8988T (cell line): Measurements from ENCODE around the gene PATJ.
"Not testable (repeated sequence)": the region's sequence is repeated elsewhere in the genome, so short reads cannot be mapped to it uniquely, and the experiment has no call there.

Experiments used
- DNase-seq: peaks from one replicate; pipeline ENCODE4 v3.0.0; 2011

The PATJ gene

DNA sequence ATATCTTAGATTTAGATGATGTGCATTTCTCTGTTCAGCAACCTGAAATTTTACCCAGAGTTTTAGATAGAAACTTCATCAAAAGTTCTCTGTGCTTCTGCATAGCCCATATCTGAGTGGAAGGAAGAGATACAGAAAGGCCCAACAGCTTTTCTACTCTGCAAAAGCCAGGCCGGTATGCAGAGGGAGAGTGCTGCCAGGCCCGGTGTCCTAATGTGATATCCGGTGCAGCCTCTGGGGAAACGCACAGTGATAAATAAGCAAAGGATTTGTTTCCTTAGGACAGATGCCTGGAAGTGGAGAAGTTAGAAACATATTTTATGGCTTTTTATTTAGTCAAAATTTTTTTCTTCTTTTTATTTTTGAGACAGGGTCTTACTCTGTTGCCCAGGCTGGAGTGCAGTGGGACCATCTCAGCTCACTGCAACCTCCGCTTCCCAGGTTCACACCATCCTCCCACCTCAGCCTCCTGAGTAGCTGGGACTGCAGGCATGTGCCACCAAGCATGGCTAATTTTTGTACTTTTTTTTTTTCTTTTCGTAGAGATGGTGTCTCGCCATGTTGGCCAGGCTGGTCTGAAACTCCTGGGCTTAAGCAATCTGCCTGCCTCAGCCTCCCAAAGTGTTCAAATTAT, 145.8 kb downstream of the PATJ start:
- DNase-seq: no peak

DNA sequence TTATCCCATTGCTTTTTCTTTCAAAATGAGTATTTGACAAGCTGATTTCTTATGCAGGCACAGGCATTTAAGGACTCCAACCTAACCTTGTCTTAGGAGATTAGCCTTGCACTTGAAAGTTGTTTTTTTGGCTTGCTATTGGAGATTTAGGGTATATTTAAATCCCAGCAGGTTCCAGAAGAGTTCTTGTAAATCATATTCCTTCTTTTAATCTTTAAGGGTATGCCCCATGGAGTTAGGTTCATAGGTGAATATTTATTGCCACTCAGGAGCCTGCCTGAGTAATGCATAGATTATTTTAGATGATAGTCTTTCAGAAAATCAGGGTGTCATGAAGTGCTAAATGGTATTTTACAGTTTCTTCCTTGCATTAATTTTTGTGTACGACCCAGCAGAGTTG, 146.5 kb downstream of the PATJ start:
- DNase-seq: no peak

DNA sequence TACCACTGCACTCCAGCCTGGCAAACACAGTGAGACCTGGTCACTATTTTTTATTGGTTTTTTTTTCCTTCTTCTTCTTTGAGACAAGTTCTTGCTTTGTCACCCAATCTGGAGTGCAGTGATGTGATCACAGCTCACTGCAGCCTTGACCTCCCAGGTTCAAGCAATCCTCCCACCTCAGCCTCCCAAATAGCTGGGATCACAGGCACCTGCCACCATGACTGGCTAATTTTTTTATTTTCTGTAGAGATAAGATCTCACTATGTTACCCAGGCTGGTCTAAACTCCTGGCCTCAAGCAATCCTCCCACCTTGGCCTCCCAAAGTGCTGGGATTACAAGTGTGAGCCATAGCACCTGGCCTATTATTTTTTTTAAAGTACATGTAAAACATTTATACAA, 148.2 kb downstream of the PATJ start:
- not testable (repeated sequence) for DNase-seq

DNA sequence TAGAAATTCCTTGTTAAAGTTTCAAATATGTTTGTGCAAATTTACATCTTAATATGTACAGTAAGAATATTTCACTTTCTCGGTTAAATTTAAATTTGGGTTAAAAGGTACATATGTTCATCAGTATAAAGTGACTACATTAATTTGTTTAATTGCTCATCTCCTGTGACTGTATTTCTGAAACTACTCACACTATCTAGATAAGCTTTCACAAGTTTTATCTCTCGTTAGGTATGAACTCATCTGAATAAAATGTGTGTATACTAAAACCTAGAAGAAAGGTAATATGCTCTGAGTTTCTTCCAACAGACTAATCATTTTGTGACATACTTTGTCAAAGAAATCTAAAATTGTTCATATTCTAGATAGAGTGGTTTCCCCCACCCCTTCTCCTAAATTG, 150.7 kb downstream of the PATJ start:
- DNase-seq: no peak

DNA sequence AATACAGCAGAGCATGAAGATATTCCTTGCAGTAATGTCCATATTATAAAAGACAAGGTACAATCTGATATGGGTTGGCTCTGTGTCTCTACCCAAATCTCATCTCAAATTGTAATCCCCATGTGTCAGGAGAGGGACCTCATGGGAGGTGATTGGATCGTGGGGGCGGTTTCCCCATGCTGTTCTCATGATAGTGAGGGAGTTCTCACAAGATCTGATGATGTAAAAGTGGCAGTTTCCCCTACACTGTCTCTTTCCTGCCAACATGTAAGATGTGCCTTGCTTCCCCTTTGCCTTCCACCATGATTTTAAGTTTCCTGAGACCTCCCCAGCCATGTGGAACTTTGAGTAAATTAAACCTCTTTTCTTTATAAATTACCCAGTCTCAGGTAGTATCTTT, 152.0 kb downstream of the PATJ start:
- not testable (repeated sequence) for DNase-seq

DNA sequence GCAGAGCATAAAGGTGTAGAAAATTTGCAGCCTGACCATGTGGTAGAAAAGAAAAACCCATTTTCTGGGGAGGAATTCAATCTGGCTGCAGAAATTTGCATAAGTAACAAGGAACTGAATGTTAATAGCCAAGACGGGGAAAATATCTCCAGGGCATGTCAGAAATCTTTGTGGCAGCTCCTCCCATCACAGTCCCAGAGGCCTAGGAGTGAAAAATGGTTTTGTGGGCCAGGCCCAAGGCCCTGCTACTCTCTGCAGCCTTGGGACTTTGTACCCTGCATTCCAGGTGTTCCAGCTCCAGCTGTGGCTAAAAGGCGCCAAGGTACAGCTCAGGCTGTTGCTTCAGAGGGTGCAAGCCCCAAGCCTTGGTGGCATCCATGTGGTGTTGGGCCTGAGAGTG, 152.9 kb downstream of the PATJ start:
- DNase-seq: no peak

DNA sequence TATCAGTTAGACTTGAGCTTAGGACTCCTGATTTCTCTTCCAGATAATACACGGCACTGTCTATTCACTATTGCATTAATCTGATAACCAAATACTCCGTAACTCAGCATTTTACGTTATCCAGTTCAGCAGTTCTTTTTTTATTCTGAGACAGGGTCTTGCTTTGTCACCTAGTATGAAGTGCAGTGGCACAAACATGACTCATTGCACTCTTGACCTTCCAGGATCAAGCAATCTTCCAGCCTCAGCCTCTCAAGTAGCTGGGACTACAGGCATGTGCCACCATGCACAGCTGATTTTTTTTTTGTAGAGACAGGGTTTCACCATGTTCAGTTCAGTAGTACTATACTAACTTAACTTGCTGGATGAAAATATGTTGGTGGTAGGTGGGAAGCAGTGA, 156.4 kb downstream of the PATJ start:
- no peak for DNase-seq

DNA sequence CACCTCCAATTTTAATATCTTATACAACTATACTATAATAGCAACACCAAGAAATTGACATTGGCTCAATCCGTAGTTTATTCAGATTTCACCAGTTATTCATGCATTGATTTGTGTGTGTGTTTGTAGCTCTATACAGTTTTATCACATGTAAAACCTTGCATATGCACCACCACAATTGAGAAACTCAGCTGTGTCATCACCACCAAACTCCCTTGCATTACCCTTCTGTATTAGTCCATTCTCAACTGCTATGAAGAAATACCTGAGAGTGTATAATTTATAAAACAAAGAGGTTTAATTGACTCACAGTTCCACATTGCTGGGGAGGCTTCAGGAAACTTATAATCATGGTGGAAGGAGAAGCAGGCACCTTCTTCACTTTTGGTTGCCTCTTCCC, 162.1 kb downstream of the PATJ start:
- DNase-seq: no peak

DNA sequence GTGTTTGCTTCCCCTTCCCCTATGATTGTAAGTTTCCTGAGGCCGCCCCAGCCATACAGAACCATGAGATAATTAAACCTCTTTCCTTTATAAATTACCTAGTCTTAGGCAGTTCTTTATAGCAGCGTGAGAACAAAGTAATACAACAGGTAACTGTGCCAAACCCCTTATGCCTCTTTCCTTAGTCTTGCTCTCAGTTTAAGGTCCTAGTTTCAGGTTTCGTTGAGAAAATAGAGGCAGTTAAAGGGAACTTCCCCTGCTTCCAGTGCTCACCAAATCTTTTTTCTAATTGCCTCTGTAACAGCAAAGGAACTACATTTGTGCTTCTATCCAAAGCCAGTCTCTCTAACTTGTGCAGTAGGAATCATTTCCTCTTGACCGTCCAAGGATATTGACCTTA, 164.8 kb downstream of the PATJ start:
- no peak for DNase-seq

DNA sequence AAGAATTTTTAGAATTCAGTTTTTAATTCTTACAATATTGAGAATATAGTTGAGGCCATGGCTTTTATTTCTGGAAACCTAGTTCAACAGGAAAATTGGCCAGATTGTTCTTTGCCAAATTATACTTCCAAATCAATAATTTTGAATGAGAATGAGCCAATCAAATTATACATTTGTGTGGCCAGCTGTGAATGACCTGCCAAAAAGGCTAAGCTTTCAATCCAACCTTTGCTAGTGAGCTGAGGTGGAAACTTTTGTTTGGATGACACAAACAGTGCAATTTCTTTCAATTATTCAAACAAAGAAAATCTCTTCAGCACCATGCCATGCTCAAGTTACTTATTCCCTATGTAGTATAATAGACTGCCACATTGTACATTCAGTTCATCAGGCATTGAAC, 167.8 kb downstream of the PATJ start:
- DNase-seq: no peak

DNA sequence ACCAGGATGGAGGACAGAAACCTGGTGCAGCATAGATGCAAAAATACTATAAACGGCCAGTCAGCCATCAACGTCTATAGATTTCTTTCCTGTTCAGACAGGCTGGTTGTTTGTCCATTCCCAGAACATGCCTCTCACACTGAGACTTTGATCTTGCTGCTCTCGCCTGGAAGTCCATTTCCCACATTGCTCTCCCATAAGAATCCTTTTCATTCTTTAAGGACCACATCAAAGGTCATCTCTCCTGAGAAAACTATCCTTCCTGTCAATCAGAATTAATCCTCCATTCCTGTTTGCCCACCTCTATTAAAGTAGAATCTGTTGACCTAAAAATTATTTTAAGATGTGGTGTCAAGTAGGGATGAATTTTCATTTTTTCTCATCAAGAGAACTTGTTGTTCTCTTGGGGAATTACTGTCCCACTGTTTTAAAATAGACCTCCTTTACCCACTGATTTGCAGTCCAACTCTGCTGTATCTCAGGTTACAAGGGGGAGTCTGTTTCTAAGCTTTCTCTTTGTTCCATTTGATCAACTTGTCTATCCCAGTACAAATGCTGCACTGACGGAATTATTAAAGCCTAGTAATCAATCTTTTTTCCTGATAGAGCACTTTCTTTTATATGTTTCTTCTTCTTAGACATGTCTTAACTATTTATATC, 172.7 kb downstream of the PATJ start:
- DNase-seq: no peak

DNA sequence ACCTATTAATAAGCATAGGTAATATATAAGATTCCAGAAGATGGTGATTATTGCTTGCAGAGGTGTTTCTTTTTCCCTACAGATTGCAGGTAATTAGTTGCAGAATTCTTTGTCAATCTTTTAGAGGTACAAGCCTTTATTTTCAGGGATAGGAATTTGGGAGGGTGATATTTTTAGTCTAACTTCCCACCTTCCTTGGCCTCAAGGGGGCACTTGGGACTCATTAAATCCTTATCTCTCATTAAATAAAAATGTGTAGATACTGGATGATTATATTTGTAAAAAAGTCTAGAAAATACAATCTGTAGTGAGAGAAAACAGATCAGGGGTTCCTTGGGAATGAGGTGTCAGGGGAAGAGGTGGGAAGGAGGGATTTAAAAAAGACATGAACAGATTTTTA, 179.2 kb downstream of the PATJ start:
- DNase-seq: no peak

DNA sequence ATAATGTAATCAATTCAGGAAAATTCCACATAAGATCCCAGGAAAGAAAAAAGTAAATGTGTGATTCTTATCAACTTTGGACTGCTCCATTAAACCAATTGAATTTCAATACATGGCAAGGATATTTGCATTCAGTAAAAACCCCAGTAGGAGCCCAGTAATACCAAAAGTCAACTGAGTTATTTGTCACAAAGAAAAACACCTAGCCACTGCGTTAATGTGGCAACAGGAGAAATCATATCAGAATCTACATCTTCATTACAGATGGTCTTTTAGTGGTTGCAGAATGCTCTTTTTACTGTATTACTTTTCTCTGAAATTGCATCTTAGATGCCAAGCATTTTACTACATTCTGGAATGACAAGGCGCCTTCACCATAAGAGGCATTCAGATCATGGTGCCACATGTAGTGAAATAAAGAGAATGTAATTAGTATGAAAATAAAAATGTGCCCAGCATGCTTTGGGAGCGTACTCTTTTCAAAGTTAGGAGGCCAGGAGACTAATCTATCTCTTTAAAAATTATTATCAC, 180.7 kb downstream of the PATJ start:
- no peak for DNase-seq

DNA sequence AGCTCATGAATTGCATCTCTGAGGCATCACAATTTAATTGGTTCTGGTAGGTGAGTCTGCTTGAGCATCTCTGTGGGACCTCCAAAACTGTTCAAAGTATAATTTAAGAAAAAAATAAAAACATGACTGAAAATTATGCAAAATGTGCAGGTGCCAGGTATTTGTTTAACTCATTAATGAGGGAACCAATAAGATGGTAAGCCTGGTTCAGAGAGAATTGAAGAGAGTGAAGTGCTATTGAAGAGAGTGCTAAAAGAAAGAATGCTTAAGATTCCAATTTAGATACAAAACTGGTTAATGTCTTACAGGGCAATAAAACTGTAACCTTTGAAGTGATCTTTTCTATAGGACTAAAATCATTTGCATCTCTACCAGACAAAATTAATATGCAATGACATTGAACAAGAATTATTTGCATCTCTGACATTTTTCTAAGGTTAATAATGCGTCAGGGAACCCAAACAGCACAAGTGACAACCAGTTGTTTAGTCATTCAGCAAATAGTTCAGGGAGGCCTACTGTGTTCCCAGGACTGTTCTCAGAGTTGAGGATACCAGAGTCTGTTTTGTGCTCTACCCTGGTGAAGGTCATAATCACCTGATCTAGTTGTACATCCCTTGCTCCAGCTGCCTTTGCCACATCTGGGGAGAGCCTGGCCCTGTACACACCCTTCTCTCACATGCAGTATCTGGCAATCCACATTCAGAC, 183.5 kb downstream of the PATJ start:
- no peak for DNase-seq

DNA sequence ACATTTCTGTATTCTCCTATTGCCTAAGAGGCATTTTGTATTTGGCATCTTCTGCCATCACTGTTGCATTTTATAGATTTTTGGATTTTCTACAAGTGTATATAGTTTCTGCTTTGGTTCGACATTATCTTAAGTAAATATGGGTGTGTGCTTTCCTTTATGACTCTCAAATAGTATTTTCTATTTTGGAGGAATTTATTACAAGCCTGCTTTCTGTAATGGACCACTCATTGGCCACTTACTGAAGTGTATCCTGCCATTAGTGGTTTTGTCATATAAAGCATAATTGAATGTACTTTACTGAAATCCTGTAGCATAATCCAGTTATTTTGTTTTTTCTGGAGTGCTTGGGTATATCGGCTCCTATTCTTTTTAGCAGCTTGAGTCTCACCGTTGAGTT, 184.3 kb downstream of the PATJ start:
- no peak for DNase-seq

DNA sequence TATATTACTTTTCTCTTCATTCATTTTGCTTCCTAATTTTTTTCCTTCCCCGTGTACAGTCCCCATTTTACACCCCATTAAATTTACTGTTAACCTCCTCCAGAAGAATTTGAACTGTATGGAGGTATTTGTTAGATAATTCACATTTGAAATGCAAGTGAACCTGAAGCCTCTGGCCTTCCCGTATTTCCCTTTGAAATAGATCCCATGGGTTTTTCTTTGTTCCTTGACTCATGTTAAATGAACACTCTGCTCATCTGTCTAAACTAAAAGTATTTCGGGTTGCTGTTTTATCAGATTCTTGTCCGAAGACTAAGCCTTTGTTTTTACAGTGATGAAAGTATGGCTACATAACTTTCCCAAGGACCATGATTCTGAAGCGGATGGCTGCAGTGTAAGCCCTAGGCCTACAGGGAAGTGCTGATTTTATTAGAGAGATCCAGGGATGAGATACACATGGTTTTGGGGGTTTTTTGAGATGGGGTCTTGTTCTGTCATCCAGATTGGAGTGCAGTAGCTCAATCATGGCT, 187.9 kb downstream of the PATJ start:
- DNase-seq: no peak

DNA sequence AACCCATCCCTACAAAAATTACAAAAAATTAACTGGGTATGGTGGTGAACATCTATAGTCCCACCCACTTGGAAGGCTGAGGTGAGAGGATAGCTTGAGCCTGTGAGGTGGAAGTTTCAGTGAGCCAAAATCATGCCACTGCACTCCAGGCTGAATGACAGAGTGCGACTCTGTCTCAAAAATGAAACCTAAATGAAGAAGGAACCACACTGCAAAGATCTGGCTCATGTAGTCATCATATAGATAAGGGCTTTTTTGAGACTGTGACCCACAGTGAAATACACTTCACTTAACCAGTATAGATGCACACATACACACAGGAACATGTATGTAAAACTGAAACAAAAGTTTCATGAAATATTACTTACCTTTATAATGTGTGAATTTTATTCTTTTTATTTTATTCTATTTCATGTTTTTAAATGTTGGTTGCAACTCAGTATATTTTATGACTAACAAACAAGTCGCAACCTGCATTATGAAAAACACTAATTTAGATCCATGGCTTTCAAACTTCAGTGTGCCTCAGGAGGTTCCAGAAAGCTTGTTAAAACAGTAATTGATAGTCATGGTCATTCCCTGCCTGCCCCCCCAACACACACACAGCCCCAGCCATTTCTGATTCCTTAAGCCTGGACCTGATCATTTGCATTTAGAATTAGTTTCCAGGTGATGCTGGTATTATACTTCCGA, 189.5 kb downstream of the PATJ start:
- DNase-seq: no peak

DNA sequence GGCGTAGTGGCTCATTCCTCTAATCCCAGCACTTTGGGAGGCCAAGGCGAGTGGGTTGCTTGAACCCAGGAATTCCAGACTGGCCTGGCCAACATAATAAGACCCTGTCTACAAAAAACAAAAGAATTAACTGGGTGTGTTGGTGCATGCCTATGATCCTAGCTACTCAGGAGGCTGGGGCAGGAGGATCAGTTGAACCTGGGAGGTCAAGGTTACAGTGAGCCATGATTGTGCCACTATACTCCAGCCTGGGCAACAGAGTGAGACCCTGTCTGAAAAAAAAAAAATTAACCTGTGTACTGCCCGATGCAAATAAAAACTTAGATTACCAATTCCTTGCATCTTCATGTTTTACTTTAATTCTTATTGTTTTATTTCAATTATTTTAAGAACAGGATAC, 193.2 kb downstream of the PATJ start:
- no peak for DNase-seq

DNA sequence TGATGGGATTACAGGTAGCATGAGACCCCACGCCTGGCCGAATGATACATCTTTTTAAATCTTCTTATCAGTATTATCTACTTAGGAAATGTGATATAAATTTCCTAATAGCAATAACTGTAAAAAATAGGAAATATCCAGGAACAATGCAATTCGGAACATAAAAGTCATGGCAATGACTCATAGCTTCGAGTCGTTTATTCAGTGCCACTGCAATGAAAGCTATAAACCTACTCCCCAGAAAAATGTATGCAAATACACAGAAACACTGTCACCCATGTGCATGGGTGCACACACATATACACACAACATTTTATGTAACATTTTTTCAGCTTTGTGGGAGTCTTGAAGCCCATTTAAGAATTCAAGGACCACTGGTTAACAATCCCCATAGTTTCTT, 194.6 kb downstream of the PATJ start:
- DNase-seq: no peak

DNA sequence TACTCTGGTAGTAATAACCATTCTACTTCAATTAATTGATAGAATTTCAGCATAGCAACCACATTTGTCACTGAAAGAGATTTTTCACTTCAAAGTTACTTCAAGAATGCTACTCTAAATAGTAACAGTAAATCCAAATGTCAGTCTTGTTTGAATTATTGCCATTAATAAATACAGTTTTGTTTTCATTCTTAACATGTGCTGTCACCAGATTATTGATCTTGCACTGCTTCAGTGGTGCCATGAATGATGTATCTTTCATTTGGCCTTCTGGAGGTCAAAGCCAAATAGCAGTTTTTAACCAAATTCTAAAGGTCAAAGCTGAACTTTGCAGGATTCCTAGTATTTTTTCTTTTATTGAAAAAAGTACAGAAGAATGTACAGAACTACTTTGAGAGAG, 199.5 kb downstream of the PATJ start:
- DNase-seq: no peak

DNA sequence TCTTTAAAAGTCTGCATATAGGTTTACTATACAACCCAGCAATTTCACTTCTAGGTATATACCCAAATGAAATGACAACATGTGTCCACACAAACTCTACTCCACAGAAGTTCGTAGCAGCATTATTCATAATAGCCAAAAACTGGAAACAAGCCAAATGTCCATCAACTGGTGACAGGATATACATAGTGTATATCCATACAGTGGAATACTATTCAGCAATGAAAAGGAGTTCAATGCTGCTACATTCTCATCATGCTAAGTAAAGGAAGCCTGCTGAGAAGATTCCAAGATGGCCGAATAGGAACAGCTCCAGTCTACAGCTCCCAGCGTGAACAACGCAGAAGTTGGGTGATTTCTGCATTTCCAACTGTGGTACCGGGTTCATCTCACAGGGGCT, 200.6 kb downstream of the PATJ start:
- DNase-seq: no peak

DNA sequence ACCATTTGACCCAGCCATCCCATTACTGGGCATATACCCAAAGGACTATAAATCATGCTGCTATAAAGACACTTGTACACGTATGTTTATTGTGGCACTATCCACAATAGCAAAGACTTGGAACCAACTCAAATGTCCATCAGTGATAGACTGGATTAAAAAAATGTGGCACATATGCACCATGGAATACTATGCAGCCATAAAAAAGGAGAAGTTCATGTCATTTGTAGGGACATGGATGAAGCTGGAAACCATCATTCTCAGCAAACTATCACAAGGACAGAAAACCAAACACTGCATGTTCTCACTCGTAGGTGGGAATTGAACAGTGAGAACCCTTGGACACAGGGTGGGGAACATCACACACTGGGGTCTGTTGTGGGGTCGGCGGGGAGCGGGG, 206.4 kb downstream of the PATJ start:
- DNase-seq: not testable (repeated sequence)

DNA sequence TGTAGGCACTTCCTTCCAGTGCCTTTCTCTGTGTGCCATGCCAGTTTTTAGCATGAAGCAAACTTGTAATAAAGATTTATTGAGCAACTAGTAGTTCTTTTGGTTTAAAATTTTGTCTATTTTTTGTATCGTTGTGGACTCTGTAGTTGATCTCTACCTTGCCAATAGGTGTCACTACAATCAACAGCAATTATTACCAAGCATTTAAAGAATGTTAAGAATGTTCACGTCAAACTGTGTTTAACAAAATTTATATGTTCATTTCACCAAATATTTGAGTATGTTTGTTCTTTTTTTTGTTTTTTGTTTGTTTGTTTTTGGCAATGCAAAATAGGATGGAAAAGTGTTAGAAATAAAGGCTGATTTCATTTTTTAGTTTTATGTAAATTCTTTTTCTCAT, 208.1 kb downstream of the PATJ start:
- DNase-seq: no peak
